ENCODE results near the gene DMAC2L. TPM values are rescaled to one million over a fixed set of nuclear protein-coding genes. Genes with fewer than 3 reads are reported as not detected.

The DMAC2L gene
- total and polyA plus RNA-seq, 2 donors (not counting 1 experiment from before 2014, with no cell fraction given), result 19.0 to 40.0 TPM

DNA sequence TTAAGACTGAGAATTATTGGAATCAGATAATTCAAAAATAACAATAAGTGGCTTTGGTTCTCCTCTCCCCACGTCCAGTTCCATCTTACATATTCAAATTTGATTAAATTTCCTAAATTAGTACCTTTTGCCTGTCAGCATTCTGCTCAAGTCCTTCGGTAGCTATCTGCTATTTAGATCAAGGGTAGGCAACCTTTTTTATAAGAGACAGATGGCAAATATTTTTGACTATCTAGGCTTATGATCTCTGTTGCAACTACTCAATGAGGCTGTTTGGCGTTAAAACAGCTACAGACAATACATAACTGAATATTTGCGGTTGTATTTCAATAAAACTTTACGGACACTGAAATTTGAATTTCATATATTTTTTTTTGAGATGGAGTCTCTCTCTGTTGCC, 21.8 kb upstream of the DMAC2L start:
- no CpG with 5 or more reads among the region's 5 CpGs for WGBS (ENCODE audit: insufficient coverage)
- Mint-ChIP-seq H3K27me3 (no peaks in the 10 kb centered on the region), H3K9me3 (ENCODE audit: insufficient read depth) (no peaks in the 10 kb centered on the region), H3K4me1 (no peaks in the 10 kb centered on the region), H3K27ac (no peak overlapping the region), H3K4me3 (no peak overlapping the region)
- Histone ChIP-seq H3K27ac (ENCODE audit: low read length in 2 of 2) (no peak overlapping the region), H3K4me2 (replicated peaks; ENCODE audit: low read depth, low read length, poor library complexity, severe bottlenecking) (no peak overlapping the region), H3K36me3 (replicated peaks in 1 of 2; ENCODE audit: control extremely low read depth in 1 of 2, control insufficient read depth in 1 of 2, extremely low read depth in 1 of 2, insufficient read depth in 2 of 2, low read length in 1 of 2) (peaks cover 0 to 3% of the 10 kb centered on the region in 2 experiments), H3K9me3 (ENCODE audit: control extremely low read depth in 1 of 3, control insufficient read depth in 2 of 3, insufficient read depth in 1 of 3, low read length in 2 of 3) (peaks cover 0 to 1% (median 0%) of the 10 kb centered on the region in 3 donors), H3K4me1 (ENCODE audit: control insufficient read depth in 2 of 2, insufficient read depth in 2 of 2, low read length in 2 of 2) (no peaks in the 10 kb centered on the region), H3K27me3 (replicated peaks in 1 of 4; ENCODE audit: control extremely low read depth in 1 of 4, control insufficient read depth in 3 of 4, insufficient read depth in 4 of 4, low read length in 3 of 4) (no peaks in the 10 kb centered on the region), H4K20me1 (ENCODE audit: control insufficient read depth, insufficient read depth, low read length, poor library complexity, severe bottlenecking) (no peaks in the 10 kb centered on the region), H3K4me3 (ENCODE audit: control extremely low read depth in 1 of 5, extremely low read depth in 1 of 5, insufficient read depth in 1 of 5, low read depth in 2 of 5, low read length in 4 of 5) (no peak overlapping the region), H2AFZ (ENCODE audit: insufficient read depth, low read depth, low read length, poor library complexity, severe bottlenecking) (no peak overlapping the region), H3K79me2 (ENCODE audit: control insufficient read depth, insufficient read depth, low read length) (no peaks in the 10 kb centered on the region), H3K9ac (ENCODE audit: low read length) (no peak overlapping the region)
- TF ChIP-seq EZH2 (IDR thresholded peaks at IDR 0.05; ENCODE audit: borderline replicate concordance, insufficient read depth, low read depth, low read length, poor library complexity, severe bottlenecking) (no peak), CTCF (IDR thresholded peaks at IDR 0.05) (no peak)
- CTCF ChIA-PET, result interaction anchor here (0.6 kb wide), 1 partner anchor 56 kb away, joined by 6 read pairs; no protein-coding TSS in a partner anchor
- DNase-seq, result no peak
- POLR2A ChIA-PET, result no interaction called here
- intact Hi-C loops (cut with micrococcal nuclease), result no loop called here
- ATAC-seq (ENCODE audit: low read depth), result no peak

- H3K9ac ChIP-seq (ENCODE audit: low read length), result no peak overlapping the region
- ChIA-PET POLR2A (no interaction called here), CTCF (no interaction called here)
- intact Hi-C loops (cut with micrococcal nuclease), result no loop called here
- no peaks in the 10 kb centered on the region for H3K36me3 ChIP-seq (replicated peaks in 1 of 2; ENCODE audit: control extremely low read depth in 1 of 2, control insufficient read depth in 1 of 2, extremely low read depth in 1 of 2, insufficient read depth in 2 of 2, low read length in 1 of 2)
- no peak overlapping the region for H3K4me2 ChIP-seq (replicated peaks; ENCODE audit: low read depth, low read length, poor library complexity, severe bottlenecking)
- TF ChIP-seq EZH2 (IDR thresholded peaks at IDR 0.05; ENCODE audit: borderline replicate concordance, insufficient read depth, low read depth, low read length, poor library complexity, severe bottlenecking) (no peak), CTCF (IDR thresholded peaks at IDR 0.05) (no peak)
- no peaks in the 10 kb centered on the region for H3K27me3 ChIP-seq (replicated peaks in 1 of 4; ENCODE audit: control extremely low read depth in 1 of 4, control insufficient read depth in 3 of 4, insufficient read depth in 4 of 4, low read length in 3 of 4)
- no peaks in the 10 kb centered on the region for H3K9me3 ChIP-seq (ENCODE audit: control extremely low read depth in 1 of 3, control insufficient read depth in 2 of 3, insufficient read depth in 1 of 3, low read length in 2 of 3)
- no peak overlapping the region for H3K27ac ChIP-seq (ENCODE audit: low read length in 2 of 2)
- DNase-seq (no peak), ATAC-seq (ENCODE audit: low read depth) (no peak)
- no peak overlapping the region for H3K4me3 Mint-ChIP-seq
- no peaks in the 10 kb centered on the region for H3K9me3 Mint-ChIP-seq (ENCODE audit: insufficient read depth)
- no peaks in the 10 kb centered on the region for H3K4me1 ChIP-seq (ENCODE audit: control insufficient read depth in 2 of 2, insufficient read depth in 2 of 2, low read length in 2 of 2)
- H4K20me1 ChIP-seq (ENCODE audit: control insufficient read depth, insufficient read depth, low read length, poor library complexity, severe bottlenecking), result no peaks in the 10 kb centered on the region
- H3K79me2 ChIP-seq (ENCODE audit: control insufficient read depth, insufficient read depth, low read length), result peaks cover 4% of the 10 kb centered on the region
- H3K4me3 ChIP-seq (ENCODE audit: control extremely low read depth in 1 of 5, extremely low read depth in 1 of 5, insufficient read depth in 1 of 5, low read depth in 2 of 5, low read length in 4 of 5), result no peak overlapping the region
- H3K27me3 Mint-ChIP-seq, result no peaks in the 10 kb centered on the region
- H3K4me1 Mint-ChIP-seq, result no peaks in the 10 kb centered on the region
- no peak overlapping the region for H2AFZ ChIP-seq (ENCODE audit: insufficient read depth, low read depth, low read length, poor library complexity, severe bottlenecking)
- 80% methylated on average over 1 of the region's 2 CpGs for WGBS (ENCODE audit: insufficient coverage)
- no peak overlapping the region for H3K27ac Mint-ChIP-seq
Measured at GRCh38 chr14:50299585-50299984, 12.5 kb upstream of the DMAC2L start.
